ENCODE data around the gene BLACAT1. TPM values are rescaled to one million over a fixed set of nuclear protein-coding genes. Genes with fewer than 3 reads are reported as not detected.

The BLACAT1 gene
- total and polyA plus RNA-seq, 9 of the 15 experiments (the other 6 are each of a cell fraction or from before 2014, with no cell fraction given), result 0.10 to 5.9 (median 0.73) TPM

DNA sequence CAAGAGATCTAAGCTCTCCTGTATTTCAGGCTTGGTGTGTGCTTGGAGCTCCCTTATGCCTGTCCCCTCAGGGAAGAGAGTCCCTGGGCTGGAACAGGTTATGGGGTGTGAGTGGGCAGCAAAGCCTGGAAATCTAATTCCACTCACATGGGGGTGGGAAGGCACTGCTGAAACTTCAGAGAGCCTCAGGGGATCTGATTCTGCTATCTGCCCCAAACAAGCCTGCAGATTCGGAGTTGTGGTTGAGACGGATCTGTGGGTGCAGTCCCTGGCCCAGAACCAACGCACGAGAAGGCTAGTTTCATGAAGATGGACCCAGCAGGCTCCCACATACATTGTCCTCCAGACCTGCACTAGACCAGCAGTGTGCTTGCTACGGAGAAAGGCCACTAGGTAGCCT, 2.9 kb downstream of the BLACAT1 start:
- peaks cover 21 to 40% of the 10 kb centered on the region in 2 experiments for H3K27me3 ChIP-seq (ENCODE audit: control insufficient read depth in 2 of 2, insufficient read depth in 2 of 2, low read length in 2 of 2)
- BruUV-seq (replicated peaks), result no TSS peak
- 0% methylated on average over 5 of the region's 5 CpGs for WGBS (ENCODE audit: insufficient coverage, low coverage, missing lambda C conversion rate)
- H3K4me2 ChIP-seq (ENCODE audit: insufficient read depth, low read length), result no peak overlapping the region
- H3K79me2 ChIP-seq (ENCODE audit: control insufficient read depth, insufficient read depth, low read length), result peaks cover 10% of the 10 kb centered on the region; the same call in 2 of the 3 replicates
- H3K9me1 ChIP-seq (ENCODE audit: control insufficient read depth, insufficient read depth, low read length), result no peaks in the 10 kb centered on the region
- in situ Hi-C loops (cut with MboI) (no loop called here), intact Hi-C loops (cut with micrococcal nuclease) (no loop called here)
- H4K20me1 ChIP-seq (replicated peaks; ENCODE audit: control insufficient read depth, insufficient read depth, low read length), result no peaks in the 10 kb centered on the region
- H3K4me3 ChIP-seq, result no peak overlapping the region
- H3K36me3 ChIP-seq (ENCODE audit: control insufficient read depth, insufficient read depth, low read length), result no peaks in the 10 kb centered on the region
- ATAC-seq (no peak), DNase-seq (ENCODE audit: extremely low read depth in 1 of 4, low spot score in 3 of 4) (peak in 2 of 4 experiments; percentile 30 to 47), FAIRE-seq (peak; percentile 40)
- H3K9me3 ChIP-seq (replicated peaks; ENCODE audit: control insufficient read depth, insufficient read depth, low read depth, low read length), result no peaks in the 10 kb centered on the region
- H2AFZ ChIP-seq (ENCODE audit: low read depth, low read length), result no peak overlapping the region
- ChIA-PET CTCF (ENCODE audit: low intra/inter-chr PET ratio) (no interaction called here), POLR2A (interaction anchor here (0.6 to 1.1 kb wide), 4 partner anchors 11 to 158 kb away, joined by 3 to 4 read pairs (median 4); no protein-coding TSS in a partner anchor)
- no peak overlapping the region for H3K9ac ChIP-seq (ENCODE audit: insufficient read depth in 1 of 2, low read depth in 2 of 2, low read length in 2 of 2)
- H3K27ac ChIP-seq (ENCODE audit: extremely low read depth, low read depth, low read length), result no peak overlapping the region
- TF ChIP-seq ZNF165 (CRISPR knock-in tag; IDR thresholded peaks at IDR 0.05; ENCODE audit: borderline replicate concordance) (no peak), CBFA2T3 (IDR thresholded peaks at IDR 0.05) (peak; percentile 56), TCF3 (CRISPR knock-in tag; IDR thresholded peaks at IDR 0.05) (peak; percentile 42; the same call in 1 of the 2 replicates), LEF1 (IDR thresholded peaks at IDR 0.05) (no peak), CBFA2T2 (conservative IDR thresholded peaks at IDR 0.05) (peak; percentile 17; the same call in 1 of the 2 replicates)
- peaks cover 25 to 44% of the 10 kb centered on the region in 2 experiments; a peak in 4 of 5 replicates for H3K4me1 ChIP-seq (replicated peaks in 1 of 2; ENCODE audit: control insufficient read depth in 2 of 2, insufficient read depth in 2 of 2, low read length in 2 of 2)

DNA sequence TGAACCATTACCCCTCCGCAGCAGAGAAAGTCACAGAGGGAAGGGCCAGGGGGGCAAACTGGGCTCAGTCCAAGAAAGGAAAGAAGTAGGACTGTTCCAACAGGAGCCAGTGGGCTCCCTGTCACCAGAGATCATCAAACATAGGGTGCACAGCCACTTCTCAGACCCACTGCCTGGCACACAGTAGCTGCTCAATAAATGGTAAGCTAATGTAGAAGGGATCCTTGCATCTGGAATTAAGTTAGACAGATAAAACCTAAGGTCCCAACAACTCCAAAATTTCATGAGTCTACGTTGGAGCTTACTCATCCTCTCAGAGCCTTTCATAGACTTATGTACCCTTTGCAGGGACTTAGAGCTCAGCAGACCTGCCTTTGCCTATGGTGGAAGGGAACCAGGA, 3.5 kb downstream of the BLACAT1 start:
- in situ Hi-C loops (cut with MboI), result no loop called here
- no TSS peak for BruUV-seq (replicated peaks)
- no peaks in the 10 kb centered on the region for H3K9me3 ChIP-seq (replicated peaks; ENCODE audit: control insufficient read depth, insufficient read depth, low read depth, low read length)
- no peaks in the 10 kb centered on the region for H4K20me1 ChIP-seq (replicated peaks; ENCODE audit: control insufficient read depth, insufficient read depth, low read length)
- ATAC-seq, result no peak
- H3K36me3 ChIP-seq (ENCODE audit: control insufficient read depth, insufficient read depth, low read length), result no peaks in the 10 kb centered on the region
- H3K27me3 ChIP-seq (ENCODE audit: control insufficient read depth in 2 of 2, insufficient read depth in 2 of 2, low read length in 2 of 2), result peaks cover 21 to 35% of the 10 kb centered on the region in 2 experiments
- WGBS (ENCODE audit: insufficient coverage, low coverage, missing lambda C conversion rate), result 32% methylated on average over 2 of the region's 2 CpGs
- peaks cover 10% of the 10 kb centered on the region; the same call in 2 of the 3 replicates for H3K79me2 ChIP-seq (ENCODE audit: control insufficient read depth, insufficient read depth, low read length)
- no peak for DNase-seq (ENCODE audit: extremely low read depth in 1 of 4, low spot score in 3 of 4)
- H2AFZ ChIP-seq (ENCODE audit: low read depth, low read length), result no peak overlapping the region
- no peak for FAIRE-seq
- H3K27ac ChIP-seq (ENCODE audit: extremely low read depth, low read depth, low read length), result no peak overlapping the region
- ChIA-PET POLR2A (interaction anchor here (0.6 to 1.1 kb wide), 4 partner anchors 33 to 158 kb away, joined by 3 to 4 read pairs (median 4); no protein-coding TSS in a partner anchor), CTCF (ENCODE audit: low intra/inter-chr PET ratio) (interaction anchor here (0.5 kb wide), 1 partner anchor 1409 kb away, joined by 6 read pairs; no protein-coding TSS in a partner anchor)
- no peaks in the 10 kb centered on the region for H3K9me1 ChIP-seq (ENCODE audit: control insufficient read depth, insufficient read depth, low read length)
- intact Hi-C loops (cut with micrococcal nuclease), result no loop called here
- no peak overlapping the region for H3K4me3 ChIP-seq
- H3K4me2 ChIP-seq (ENCODE audit: insufficient read depth, low read length), result no peak overlapping the region
- peaks cover 30 to 50% of the 10 kb centered on the region in 2 experiments; a peak in 4 of 5 replicates for H3K4me1 ChIP-seq (replicated peaks in 1 of 2; ENCODE audit: control insufficient read depth in 2 of 2, insufficient read depth in 2 of 2, low read length in 2 of 2)
- H3K9ac ChIP-seq (ENCODE audit: insufficient read depth in 1 of 2, low read depth in 2 of 2, low read length in 2 of 2), result no peak overlapping the region
- TF ChIP-seq MYBL2 (IDR thresholded peaks at IDR 0.05; ENCODE audit: low read depth), result no peak
- TF ChIP-seq MYBL2 (CRISPR knock-in tag; IDR thresholded peaks at IDR 0.05; ENCODE audit: borderline replicate concordance), result no peak
- no peak for TF ChIP-seq ZNF217 (CRISPR knock-in tag; IDR thresholded peaks at IDR 0.05)
- TF ChIP-seq, protein P1, sequence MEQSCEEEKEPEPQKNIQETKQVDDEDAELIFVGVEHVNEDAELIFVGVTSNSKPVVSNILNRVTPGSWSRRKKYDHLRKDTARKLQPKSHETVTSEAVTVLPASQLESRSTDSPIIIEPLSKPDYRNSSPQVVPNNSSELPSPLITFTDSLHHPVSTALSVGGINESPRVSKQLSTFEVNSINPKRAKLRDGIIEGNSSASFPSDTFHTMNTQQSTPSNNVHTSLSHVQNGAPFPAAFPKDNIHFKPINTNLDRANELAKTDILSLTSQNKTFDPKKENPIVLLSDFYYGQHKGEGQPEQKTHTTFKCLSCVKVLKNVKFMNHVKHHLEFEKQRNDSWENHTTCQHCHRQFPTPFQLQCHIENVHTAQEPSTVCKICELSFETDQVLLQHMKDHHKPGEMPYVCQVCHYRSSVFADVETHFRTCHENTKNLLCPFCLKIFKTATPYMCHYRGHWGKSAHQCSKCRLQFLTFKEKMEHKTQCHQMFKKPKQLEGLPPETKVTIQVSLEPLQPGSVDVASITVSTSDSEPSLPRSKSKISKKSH (CRISPR knock-in tag; IDR thresholded peaks at IDR 0.05), result no peak
- TF ChIP-seq, protein P2, sequence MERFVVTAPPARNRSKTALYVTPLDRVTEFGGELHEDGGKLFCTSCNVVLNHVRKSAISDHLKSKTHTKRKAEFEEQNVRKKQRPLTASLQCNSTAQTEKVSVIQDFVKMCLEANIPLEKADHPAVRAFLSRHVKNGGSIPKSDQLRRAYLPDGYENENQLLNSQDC (CRISPR knock-in tag; IDR thresholded peaks at IDR 0.05), result no peak
- TF ChIP-seq SMAD2 (IDR thresholded peaks at IDR 0.05; ENCODE audit: low read depth, low read length), result no peak
